Cardiac muscle cell (in vitro differentiated cells and primary cell): Measurements from ENCODE around the gene IQCH. TPM values are rescaled to one million over a fixed set of nuclear protein-coding genes. Genes with fewer than 3 reads are reported as not detected.

Experiments used
- DNase-seq, 2 donors: peaks; one replicate each; pipeline versions ENCODE4 v3.0.0 to v3.0.0-alpha.2; 2010 to 2017; ENCODE audit warnings: low read depth in 1 of 2, low spot score in 1 of 2
- H3K27ac ChIP-seq: fragments of 200-600 bp; sonication (generic); 2 replicates; pipeline ENCODE4 v1.5.1; 2016
- H3K27me3 ChIP-seq: fragments of 200-600 bp; sonication (generic); 2 replicates; pipeline ENCODE4 v1.6.0; 2016; ENCODE audit warnings: control low read depth
- H3K36me3 ChIP-seq: fragments of 200-600 bp; sonication (generic); 2 replicates; pipeline ENCODE4 v1.5.1; 2016; ENCODE audit warnings: control low read depth
- H3K4me1 ChIP-seq: fragments of 200-600 bp; sonication (generic); 2 replicates; pipeline ENCODE4 v1.8.1; 2017; ENCODE audit warnings: low read depth, mild to moderate bottlenecking, mixed run types
- H3K4me3 ChIP-seq: fragments of 200-600 bp; sonication (generic); 2 replicates; pipeline ENCODE4 v1.5.1; 2016; ENCODE audit warnings: mild to moderate bottlenecking
- H3K9me3 ChIP-seq: fragments of 200-600 bp; sonication (generic); 2 replicates; pipeline ENCODE4 v1.5.1; 2017; ENCODE audit warnings: low read depth, mild to moderate bottlenecking, control low read depth
- polyA plus RNA-seq: library from polyadenylated mRNA; unstranded; fragments of >200 nt; fragmentation: Nextera tagmentation; extraction: Ambion mirVana; gene quantifications from 2 replicates; pipeline ENCODE4 v1.2.1, GENCODE V29; 2016
- total RNA-seq: library from RNA; depleted of rRNA; stranded (reverse); fragments of >200 nt; gene quantifications from 2 replicates; pipeline ENCODE4 v1.2.3, GENCODE V29; 2016
- TF ChIP-seq, protein P1 (sequence below): IDR thresholded peaks from 2 replicates; pipeline ENCODE4 v1.5.1; 2012; ENCODE audit warnings: low read depth, mild to moderate bottlenecking, low read length

IQCH gene
- total and polyA plus RNA-seq, 2 experiments from 2014 or later: 5.9 to 6.9 TPM

DNA sequence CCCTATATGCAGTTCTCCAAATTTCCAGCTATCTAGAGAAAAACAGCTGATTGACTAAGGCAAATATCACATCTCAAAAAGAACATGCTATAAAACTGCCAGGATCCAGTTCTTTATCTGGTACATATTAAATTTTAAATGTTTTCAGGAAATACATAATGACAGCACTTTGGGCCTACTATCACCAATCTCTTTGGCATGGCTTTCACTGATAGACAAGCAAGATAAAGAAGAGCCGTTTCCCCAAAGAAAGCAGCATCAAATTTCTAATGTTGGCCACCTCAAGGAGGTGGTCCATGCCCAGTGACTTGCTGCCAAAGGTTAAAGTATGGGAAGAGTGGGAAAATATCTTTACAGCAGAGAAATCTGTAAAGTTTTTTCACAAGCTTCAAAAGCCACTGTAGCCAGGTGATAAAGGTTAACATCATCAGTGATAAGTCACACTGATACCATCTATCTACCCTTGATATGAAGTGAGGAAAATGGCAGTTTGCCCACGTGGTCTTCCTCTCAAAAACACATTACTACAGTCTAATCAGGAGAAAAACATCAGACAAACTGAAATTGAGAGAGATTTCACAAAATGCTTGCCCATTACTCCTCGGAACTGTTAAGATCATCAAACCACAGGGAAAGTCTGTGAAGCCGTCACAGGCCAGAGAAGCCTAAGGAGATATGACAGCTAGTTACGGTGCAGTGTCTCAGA lies 220.0 kb downstream of the IQCH start:
- TF ChIP-seq, protein P1, sequence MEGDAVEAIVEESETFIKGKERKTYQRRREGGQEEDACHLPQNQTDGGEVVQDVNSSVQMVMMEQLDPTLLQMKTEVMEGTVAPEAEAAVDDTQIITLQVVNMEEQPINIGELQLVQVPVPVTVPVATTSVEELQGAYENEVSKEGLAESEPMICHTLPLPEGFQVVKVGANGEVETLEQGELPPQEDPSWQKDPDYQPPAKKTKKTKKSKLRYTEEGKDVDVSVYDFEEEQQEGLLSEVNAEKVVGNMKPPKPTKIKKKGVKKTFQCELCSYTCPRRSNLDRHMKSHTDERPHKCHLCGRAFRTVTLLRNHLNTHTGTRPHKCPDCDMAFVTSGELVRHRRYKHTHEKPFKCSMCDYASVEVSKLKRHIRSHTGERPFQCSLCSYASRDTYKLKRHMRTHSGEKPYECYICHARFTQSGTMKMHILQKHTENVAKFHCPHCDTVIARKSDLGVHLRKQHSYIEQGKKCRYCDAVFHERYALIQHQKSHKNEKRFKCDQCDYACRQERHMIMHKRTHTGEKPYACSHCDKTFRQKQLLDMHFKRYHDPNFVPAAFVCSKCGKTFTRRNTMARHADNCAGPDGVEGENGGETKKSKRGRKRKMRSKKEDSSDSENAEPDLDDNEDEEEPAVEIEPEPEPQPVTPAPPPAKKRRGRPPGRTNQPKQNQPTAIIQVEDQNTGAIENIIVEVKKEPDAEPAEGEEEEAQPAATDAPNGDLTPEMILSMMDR: no peak
- Histone ChIP-seq H3K27me3 (peaks cover 8% of the 10 kb centered on the region), H3K4me1 (peaks cover 5% of the 10 kb centered on the region), H3K36me3 (no peaks in the 10 kb centered on the region), H3K4me3 (no peak overlapping the region), H3K9me3 (no peaks in the 10 kb centered on the region), H3K27ac (no peak overlapping the region)
- no peak for DNase-seq

DNA sequence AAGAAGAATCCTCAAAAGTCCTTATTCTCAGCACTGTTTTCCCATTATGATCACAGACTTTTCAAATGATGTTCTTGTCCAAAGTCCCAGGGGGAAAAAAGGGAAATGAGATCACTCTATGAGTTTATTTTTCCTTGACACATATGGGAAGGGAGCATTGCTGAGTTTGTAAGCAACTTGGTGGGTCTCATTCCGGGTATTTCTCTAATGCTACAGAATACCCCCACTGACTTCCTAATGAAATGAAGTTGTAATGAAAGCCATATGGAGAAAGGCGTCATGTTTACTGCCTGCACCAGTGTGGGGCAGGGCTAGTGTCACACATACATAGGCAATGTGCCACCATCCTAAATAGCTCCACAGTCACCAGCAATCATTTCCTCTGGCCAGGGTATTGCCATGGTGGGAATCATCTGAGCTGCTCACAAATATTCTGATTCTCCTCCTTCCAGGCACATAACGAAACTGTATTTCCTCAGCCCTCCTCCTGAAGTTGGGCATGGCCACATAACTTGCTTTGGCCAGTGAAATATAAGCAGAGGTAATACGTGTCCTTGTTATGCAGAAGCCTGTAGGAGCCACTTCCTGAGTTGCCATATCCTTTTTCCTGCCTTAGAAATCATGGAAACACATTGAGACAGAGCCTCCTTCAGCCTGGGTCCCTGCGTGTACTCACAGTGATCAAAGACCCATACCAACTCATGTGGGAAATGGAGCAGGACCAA lies 225.4 kb downstream of the IQCH start:
- H3K9me3 ChIP-seq: no peaks in the 10 kb centered on the region
- no peak overlapping the region for H3K4me3 ChIP-seq
- H3K27me3 ChIP-seq: no peaks in the 10 kb centered on the region
- no peak overlapping the region for H3K27ac ChIP-seq
- TF ChIP-seq, protein P1: no peak
- no peaks in the 10 kb centered on the region for H3K36me3 ChIP-seq
- peak in 1 of 2 donors; percentile 34 for DNase-seq
- peaks cover 5% of the 10 kb centered on the region for H3K4me1 ChIP-seq

DNA sequence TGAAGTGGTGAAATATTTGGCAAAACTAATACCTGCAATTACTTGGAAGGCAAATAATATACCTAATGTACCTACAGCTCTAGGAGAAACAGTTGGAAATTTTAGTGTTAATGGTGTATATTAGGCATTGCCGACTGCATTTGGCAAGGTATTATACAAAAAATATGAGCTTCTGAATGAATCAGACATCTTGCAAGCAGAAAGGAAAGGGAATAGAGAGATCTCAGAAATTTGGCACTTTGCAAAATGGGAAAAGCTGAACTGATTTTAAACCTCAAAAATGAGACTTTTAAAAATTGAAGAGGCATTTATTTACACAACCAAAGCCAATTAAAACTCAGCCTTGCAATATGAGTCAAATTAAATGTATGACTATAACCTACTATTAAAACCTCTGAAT lies 226.2 kb downstream of the IQCH start:
- Histone ChIP-seq H3K9me3 (no peaks in the 10 kb centered on the region), H3K36me3 (no peaks in the 10 kb centered on the region), H3K27ac (no peak overlapping the region), H3K4me3 (no peak overlapping the region), H3K27me3 (no peaks in the 10 kb centered on the region), H3K4me1 (peaks cover 5% of the 10 kb centered on the region)
- TF ChIP-seq, protein P1: no peak
- no peak for DNase-seq

DNA sequence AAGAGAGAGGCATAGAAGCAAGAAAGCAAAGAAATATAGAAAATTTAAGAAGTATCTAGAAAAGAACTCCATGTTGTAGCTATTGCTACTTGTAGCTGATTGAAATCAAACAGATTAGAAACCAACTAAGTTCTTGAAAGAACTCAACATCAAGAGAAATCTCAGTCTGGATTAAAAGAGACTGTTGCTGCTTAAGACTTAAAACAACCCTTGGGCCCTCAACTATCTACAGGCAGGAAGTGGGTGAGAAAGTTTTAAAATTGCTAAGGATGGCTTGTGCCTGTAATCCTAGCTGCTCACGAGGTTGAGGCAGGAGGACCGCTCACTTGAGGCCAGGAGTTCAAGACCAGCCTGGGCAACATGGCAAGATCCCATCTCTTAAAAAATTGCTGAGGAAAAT lies 227.1 kb downstream of the IQCH start:
- H3K4me1 ChIP-seq: peaks cover under 1% of the 10 kb centered on the region
- no peak for DNase-seq
- TF ChIP-seq, protein P1: no peak
- no peaks in the 10 kb centered on the region for H3K36me3 ChIP-seq
- H3K27me3 ChIP-seq: no peaks in the 10 kb centered on the region
- H3K4me3 ChIP-seq: no peak overlapping the region
- no peak overlapping the region for H3K27ac ChIP-seq
- no peaks in the 10 kb centered on the region for H3K9me3 ChIP-seq

DNA sequence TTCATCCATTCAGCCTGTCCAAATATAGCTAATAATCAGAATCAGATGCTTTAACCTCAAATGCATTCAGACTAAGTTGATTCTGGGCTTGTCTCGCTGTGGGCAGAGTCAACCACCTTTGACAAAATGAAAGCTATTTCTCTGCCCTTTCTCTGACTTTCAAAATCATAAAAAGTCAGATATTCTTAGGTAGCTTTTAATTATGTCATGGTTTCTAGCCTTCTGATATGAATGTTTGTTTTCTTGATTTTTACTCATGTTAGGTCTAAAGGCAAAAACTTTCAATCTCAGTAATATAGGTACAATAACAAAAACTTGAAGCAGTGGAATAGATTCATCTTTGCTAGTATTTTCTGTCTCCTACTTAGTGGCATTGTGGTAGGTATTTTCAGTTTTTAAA lies 241.0 kb downstream of the IQCH start:
- H3K36me3 ChIP-seq: no peaks in the 10 kb centered on the region
- no peaks in the 10 kb centered on the region for H3K4me1 ChIP-seq
- H3K4me3 ChIP-seq: no peak overlapping the region
- TF ChIP-seq, protein P1: no peak
- no peaks in the 10 kb centered on the region for H3K9me3 ChIP-seq
- no peak overlapping the region for H3K27ac ChIP-seq
- no peak for DNase-seq
- peaks cover 3% of the 10 kb centered on the region for H3K27me3 ChIP-seq
